CD4-positive, CD25-positive, alpha-beta regulatory T cell (primary cell): ENCODE measurements around the gene SRRT. TPM values are rescaled to one million over a fixed set of nuclear protein-coding genes. Genes with fewer than 3 reads are reported as not detected.

Experiments
- ATAC-seq, 2 donors: fragments of 150-1000 bp; cut with Tn5 transposase; one replicate each; pipeline ENCODE4 v1.10.0; 2021; ENCODE audit warnings: low read depth in 2 of 2, moderate number of reproducible peaks in 2 of 2, moderate library complexity in 1 of 2
- DNase-seq, 3 donors: peaks; one replicate each; pipeline versions ENCODE4 v3.0.0 to v3.0.0-alpha.2; 2012 to 2022; ENCODE audit warnings: mixed read lengths in 1 of 3
- H3K27ac ChIP-seq: one replicate; pipeline ENCODE4 v1.7.0; 2013; ENCODE audit warnings: mild to moderate bottlenecking, low read length; ENCODE audit not compliant: insufficient read depth, poor library complexity, severe bottlenecking
- H3K27me3 ChIP-seq: one replicate; pipeline ENCODE4 v1.7.0; 2013; ENCODE audit warnings: low read length; ENCODE audit not compliant: control insufficient read depth, insufficient read depth
- H3K36me3 ChIP-seq: one replicate; pipeline ENCODE4 v1.7.0; 2013; ENCODE audit warnings: mild to moderate bottlenecking, low read length, moderate library complexity; ENCODE audit not compliant: control insufficient read depth, insufficient read depth
- H3K4me1 ChIP-seq: 2 replicates; pipeline ENCODE4 v1.7.0; 2013; ENCODE audit warnings: mild to moderate bottlenecking, low read length; ENCODE audit not compliant: insufficient read depth, control insufficient read depth, poor library complexity, severe bottlenecking
- H3K4me3 ChIP-seq: one replicate; pipeline ENCODE4 v1.7.0; 2013; ENCODE audit warnings: low read depth, mild to moderate bottlenecking, low read length, moderate library complexity
- H3K9me3 ChIP-seq, 2 experiments: 1 replicate in 1 of 2; 2 replicates in 1 of 2; pipeline ENCODE4 v1.7.0; 2013; ENCODE audit warnings: low read length in 2 of 2, mild to moderate bottlenecking in 1 of 2, moderate library complexity in 1 of 2; ENCODE audit not compliant: control insufficient read depth in 2 of 2
- H3K27ac Mint-ChIP-seq, 3 donors: one replicate each; pipeline ENCODE4 v1.8.0; 2020 to 2022; ENCODE audit warnings: mild to moderate bottlenecking in 3 of 3, mixed read lengths in 3 of 3, moderate library complexity in 2 of 3
- H3K27me3 Mint-ChIP-seq: one replicate; pipeline ENCODE4 v1.8.0; 2022; ENCODE audit warnings: mild to moderate bottlenecking, mixed read lengths
- H3K36me3 Mint-ChIP-seq: one replicate; pipeline ENCODE4 v1.8.0; 2020; ENCODE audit warnings: mixed read lengths
- H3K4me1 Mint-ChIP-seq, 4 donors: one replicate each; pipeline ENCODE4 v1.8.0; 2020 to 2022; ENCODE audit warnings: mixed read lengths in 4 of 4, mild to moderate bottlenecking in 1 of 4
- H3K4me3 Mint-ChIP-seq, 4 donors: one replicate each; pipeline ENCODE4 v1.8.0; 2020 to 2022; ENCODE audit warnings: mild to moderate bottlenecking in 4 of 4, mixed read lengths in 4 of 4, moderate library complexity in 3 of 4
- H3K9me3 Mint-ChIP-seq, 7 donors: one replicate each; pipeline ENCODE4 v1.8.0; 2020 to 2022; ENCODE audit warnings: mixed read lengths in 7 of 7, mild to moderate bottlenecking in 3 of 7, moderate library complexity in 2 of 7
- polyA plus RNA-seq, 4 donors: library from polyadenylated mRNA; unstranded; fragments of 300-500 nt; fragmentation: Illumina TruSeq; gene quantifications; one replicate each; pipeline ENCODE4 v1.2.3, GENCODE V29; 2021
- total RNA-seq: library from RNA; stranded (reverse); gene quantifications from one replicate; pipeline ENCODE4 v1.2.3, GENCODE V29; 2022

The SRRT gene
- total and polyA plus RNA-seq, 5 donors from 2014 or later: 31.9 to 234 (median 38.5) TPM

DNA sequence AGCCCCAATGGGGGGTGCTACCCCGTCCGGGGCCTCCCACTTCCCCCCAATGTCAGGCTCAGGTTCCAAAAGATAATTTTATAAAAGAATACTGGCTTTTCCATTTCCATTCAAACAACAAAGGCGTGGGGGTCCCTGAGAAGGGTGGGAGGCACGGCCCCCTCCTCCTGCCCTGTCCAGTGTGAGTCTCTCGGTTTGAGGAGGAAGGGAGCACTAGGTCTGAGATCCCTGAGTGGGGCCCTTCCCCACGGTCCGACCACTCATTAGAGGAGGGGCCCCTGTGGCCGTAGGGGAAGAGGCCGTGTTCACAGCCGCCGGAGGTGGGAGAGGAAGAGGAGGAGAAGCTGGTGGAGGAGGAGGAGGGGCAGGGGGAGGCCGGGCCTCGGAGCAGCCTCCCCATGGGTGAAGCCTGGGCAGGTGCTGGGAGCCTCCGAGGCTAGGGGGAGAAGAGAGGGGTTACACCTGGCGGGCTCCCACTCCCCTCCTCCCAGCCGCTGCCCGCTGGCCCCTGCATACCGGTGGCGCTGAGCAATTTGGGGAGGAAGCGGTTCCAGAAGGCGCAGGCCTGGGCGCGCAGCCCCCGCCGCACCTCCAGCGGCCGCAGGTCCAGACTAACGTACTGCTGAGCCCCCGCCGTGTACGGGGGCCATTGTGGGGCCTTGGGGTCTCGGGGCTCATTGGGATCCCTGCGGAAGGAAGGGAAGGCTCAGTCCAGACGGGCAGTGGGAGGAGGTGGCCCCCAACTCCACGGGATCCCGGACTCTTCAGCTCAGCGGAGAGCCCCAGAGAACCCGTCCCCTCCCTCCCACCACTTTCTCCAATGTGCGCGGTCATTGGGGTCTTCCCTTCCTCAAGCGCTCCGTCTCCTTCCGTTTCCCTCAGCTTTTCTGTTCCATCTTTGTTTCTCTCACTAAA is 16.0 kb downstream of the SRRT start:
- Histone ChIP-seq H3K27ac (no peak overlapping the region), H3K4me3 (peak overlapping the region; percentile 41), H3K9me3 (no peaks in the 10 kb centered on the region), H3K36me3 (peaks cover 14% of the 10 kb centered on the region), H3K27me3 (peaks cover 2% of the 10 kb centered on the region), H3K4me1 (peaks cover 46% of the 10 kb centered on the region)
- peaks cover 0 to 44% (median 30%) of the 10 kb centered on the region in 4 donors for H3K4me1 Mint-ChIP-seq
- no peak for ATAC-seq
- H3K27me3 Mint-ChIP-seq: peaks cover 45% of the 10 kb centered on the region
- H3K36me3 Mint-ChIP-seq: peaks cover 22% of the 10 kb centered on the region
- peak overlapping the region in 2 of 3 donors; percentile 42 to 52 for H3K27ac Mint-ChIP-seq
- no peak for DNase-seq
- peaks cover 0 to 2% (median 0%) of the 10 kb centered on the region in 7 donors for H3K9me3 Mint-ChIP-seq
- H3K4me3 Mint-ChIP-seq: peak overlapping the region; percentile 86 to 92 (median 90)

DNA sequence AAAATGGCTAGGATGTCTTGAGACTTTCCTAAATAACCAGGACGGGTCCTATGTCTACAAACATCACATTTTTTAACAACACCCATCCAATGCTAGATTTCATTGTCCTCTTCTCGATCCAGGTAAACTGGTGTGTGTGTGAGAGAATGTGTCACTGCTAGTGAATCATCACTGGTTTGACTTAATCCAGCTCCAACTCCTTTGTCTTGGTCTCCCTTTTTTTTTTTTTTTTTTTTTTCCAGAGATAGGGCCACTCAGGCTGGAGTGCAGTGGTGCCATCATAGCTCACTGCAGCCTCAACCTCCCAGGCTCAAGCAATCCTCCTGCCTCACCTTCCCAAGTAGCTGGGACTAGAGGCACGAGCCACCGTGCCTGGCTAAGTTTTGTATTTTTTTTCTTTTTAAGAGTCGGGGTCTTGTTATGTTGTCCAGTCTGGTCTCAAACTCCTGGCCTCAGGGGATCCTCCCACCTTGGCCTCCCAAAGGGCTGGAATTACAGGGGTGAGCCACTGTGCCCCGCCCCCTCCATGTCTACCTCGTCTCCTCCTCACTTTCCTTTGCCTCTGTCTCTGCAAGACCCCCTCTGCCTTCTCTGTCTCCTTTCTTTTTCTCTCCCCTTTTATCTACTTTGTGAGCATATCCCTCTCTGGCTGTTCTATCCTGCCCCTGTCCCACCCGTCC is 16.8 kb downstream of the SRRT start:
- no peaks in the 10 kb centered on the region for H3K9me3 ChIP-seq
- ATAC-seq: no peak
- Mint-ChIP-seq H3K4me3 (peak overlapping the region; percentile 49 to 90 (median 80)), H3K27me3 (peaks cover 51% of the 10 kb centered on the region), H3K36me3 (peaks cover 15% of the 10 kb centered on the region), H3K9me3 (peaks cover 0 to 4% (median 0%) of the 10 kb centered on the region in 7 donors), H3K27ac (peak overlapping the region in 2 of 3 donors; percentile 42 to 52), H3K4me1 (peaks cover 0 to 46% (median 31%) of the 10 kb centered on the region in 4 donors)
- peaks cover 8% of the 10 kb centered on the region for H3K27me3 ChIP-seq
- DNase-seq: no peak
- H3K4me3 ChIP-seq: no peak overlapping the region
- peaks cover 6% of the 10 kb centered on the region for H3K36me3 ChIP-seq
- H3K27ac ChIP-seq: no peak overlapping the region
- peaks cover 54% of the 10 kb centered on the region for H3K4me1 ChIP-seq

DNA sequence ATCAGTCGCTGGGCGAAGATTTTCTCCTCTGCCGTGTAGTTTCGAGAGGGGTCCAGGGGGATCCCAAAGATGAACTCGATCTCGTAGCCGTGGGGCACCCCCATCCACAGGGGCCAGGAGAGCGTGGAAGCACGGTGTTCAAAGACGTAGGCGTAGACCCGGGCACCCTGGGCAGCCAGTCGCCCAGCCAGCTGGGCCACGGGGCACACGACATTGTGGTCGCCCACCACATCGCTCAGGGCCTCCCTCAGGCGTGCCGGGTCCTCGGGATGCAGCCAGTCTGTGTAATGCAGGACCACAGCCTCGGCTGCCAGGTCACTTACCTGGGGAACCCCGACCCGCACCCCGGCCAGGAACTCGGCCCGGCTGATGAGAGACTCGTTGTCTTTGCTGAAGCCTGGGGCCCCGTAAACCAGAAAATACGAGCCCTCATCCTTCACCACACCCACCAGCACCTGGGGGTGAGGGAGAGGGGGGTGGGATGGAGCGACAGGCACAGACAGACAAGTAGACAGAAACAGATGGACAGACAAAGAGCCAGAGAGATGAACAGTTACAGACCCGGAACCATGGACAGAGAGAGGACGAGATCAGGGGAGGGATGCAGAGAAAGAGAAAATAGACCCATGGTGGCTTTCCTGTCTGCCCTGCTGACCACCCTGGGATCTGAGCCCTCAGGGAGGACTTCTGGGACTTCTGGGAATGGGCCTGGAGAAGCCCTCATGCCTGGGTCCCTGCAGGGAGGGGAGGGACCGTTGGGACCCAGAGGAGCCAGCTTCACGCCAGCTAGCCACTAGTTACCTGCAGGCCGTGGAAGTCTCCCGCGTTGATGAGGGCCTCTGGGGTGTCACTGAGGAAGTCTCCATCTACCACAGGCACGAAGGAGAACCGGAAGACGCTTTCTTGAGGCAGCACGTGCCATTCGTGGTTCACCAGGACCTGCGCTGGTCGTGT is 17.7 kb downstream of the SRRT start:
- Histone ChIP-seq H3K4me3 (no peak overlapping the region), H3K27me3 (peaks cover 11% of the 10 kb centered on the region), H3K9me3 (no peaks in the 10 kb centered on the region), H3K4me1 (peaks cover 56% of the 10 kb centered on the region), H3K27ac (no peak overlapping the region), H3K36me3 (no peaks in the 10 kb centered on the region)
- H3K27me3 Mint-ChIP-seq: peaks cover 58% of the 10 kb centered on the region
- H3K9me3 Mint-ChIP-seq: peaks cover 0 to 4% (median 0%) of the 10 kb centered on the region in 7 donors
- DNase-seq (no peak), ATAC-seq (no peak)
- H3K4me3 Mint-ChIP-seq: peak overlapping the region in 2 of 4 donors; percentile 68 to 89
- H3K4me1 Mint-ChIP-seq: peaks cover 0 to 40% (median 22%) of the 10 kb centered on the region in 4 donors
- H3K27ac Mint-ChIP-seq: no peak overlapping the region
- H3K36me3 Mint-ChIP-seq: peaks cover 6% of the 10 kb centered on the region

DNA sequence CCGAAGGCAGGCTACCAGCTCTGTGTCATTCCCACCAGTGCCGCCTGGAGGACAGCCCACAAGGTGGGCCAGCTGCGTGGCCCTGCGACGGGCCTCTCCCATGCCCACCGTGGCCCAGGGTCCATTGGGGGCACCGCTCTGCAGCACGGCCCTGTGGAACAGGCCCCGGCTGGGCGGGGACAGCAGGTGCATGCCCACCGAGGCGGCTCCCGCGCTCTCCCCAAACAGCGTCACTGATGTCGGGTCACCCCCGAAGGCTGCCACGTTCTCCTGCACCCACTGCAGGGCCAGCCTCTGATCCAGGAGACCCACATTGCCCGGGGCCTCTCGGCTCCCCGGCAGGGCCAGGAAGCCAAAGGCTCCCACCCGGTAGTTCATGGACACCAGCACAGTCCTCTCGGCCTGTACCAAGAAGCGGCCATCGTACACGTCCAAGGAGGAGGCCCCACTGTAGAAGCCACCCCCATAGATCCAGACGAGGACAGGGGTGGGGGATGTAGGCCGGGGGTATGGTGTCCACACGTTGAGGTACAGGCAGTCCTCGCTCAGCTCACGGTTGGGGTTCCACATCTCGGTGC is 18.5 kb downstream of the SRRT start:
- peaks cover 0 to 35% (median 15%) of the 10 kb centered on the region in 4 donors for H3K4me1 Mint-ChIP-seq
- peak overlapping the region in 1 of 4 donors; percentile 38 for H3K4me3 Mint-ChIP-seq
- peaks cover 66% of the 10 kb centered on the region for H3K27me3 Mint-ChIP-seq
- Histone ChIP-seq H3K36me3 (no peaks in the 10 kb centered on the region), H3K4me3 (no peak overlapping the region), H3K27ac (no peak overlapping the region), H3K9me3 (no peaks in the 10 kb centered on the region), H3K4me1 (peaks cover 49% of the 10 kb centered on the region), H3K27me3 (peaks cover 16% of the 10 kb centered on the region)
- H3K9me3 Mint-ChIP-seq: peaks cover 0 to 6% (median 0%) of the 10 kb centered on the region in 7 donors
- no peaks in the 10 kb centered on the region for H3K36me3 Mint-ChIP-seq
- H3K27ac Mint-ChIP-seq: no peak overlapping the region
- ATAC-seq: no peak
- no peak for DNase-seq

DNA sequence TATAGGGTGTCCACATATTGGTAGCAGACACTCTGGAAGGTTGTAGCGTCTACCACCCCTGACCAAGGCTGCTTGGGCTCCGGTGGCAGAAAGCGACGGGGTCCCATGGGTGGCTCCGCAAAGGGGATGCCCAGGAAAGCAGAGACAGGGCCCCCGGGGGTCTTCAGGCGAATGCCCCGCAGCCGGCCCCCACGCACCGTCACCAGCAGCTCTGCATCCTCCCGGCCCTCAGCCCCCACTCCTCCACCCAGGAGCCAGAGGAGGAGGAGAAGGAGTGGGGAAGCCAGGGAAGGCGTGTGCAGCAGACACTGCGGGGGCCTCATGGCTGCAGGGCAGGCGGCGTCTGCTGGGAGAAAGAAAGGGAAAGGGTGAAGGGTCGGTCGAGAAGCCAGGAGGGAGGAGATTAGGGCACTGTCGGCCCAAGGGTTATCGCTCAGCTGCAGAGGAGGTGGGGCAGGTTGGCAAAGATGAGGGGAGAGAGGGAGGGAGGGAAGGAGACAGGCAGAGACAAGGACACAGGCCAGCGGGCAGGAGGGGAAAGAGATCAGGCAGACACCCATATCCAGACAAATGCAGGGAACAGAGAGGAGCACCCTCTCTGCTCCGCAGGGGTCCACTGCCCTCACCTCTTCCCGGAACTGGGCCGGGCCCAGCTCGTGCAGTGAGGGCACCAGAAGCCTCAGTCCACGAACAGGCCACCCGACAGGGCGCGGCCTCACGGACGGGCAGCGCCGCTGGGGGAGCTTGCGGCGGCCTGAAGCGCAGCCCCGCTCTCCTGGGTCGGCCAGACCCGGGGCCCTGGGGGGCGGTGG is 19.2 kb downstream of the SRRT start:
- peaks cover 16% of the 10 kb centered on the region for H3K27me3 ChIP-seq
- DNase-seq: no peak
- Mint-ChIP-seq H3K4me3 (peak overlapping the region in 2 of 4 donors; percentile 41 to 76), H3K27ac (no peak overlapping the region), H3K36me3 (no peaks in the 10 kb centered on the region), H3K9me3 (peaks cover 0 to 6% (median 0%) of the 10 kb centered on the region in 7 donors), H3K4me1 (peaks cover 0 to 29% (median 12%) of the 10 kb centered on the region in 4 donors), H3K27me3 (peaks cover 72% of the 10 kb centered on the region)
- ATAC-seq: no peak
- no peak overlapping the region for H3K4me3 ChIP-seq
- no peaks in the 10 kb centered on the region for H3K9me3 ChIP-seq
- no peaks in the 10 kb centered on the region for H3K36me3 ChIP-seq
- no peak overlapping the region for H3K27ac ChIP-seq
- peaks cover 42% of the 10 kb centered on the region for H3K4me1 ChIP-seq

DNA sequence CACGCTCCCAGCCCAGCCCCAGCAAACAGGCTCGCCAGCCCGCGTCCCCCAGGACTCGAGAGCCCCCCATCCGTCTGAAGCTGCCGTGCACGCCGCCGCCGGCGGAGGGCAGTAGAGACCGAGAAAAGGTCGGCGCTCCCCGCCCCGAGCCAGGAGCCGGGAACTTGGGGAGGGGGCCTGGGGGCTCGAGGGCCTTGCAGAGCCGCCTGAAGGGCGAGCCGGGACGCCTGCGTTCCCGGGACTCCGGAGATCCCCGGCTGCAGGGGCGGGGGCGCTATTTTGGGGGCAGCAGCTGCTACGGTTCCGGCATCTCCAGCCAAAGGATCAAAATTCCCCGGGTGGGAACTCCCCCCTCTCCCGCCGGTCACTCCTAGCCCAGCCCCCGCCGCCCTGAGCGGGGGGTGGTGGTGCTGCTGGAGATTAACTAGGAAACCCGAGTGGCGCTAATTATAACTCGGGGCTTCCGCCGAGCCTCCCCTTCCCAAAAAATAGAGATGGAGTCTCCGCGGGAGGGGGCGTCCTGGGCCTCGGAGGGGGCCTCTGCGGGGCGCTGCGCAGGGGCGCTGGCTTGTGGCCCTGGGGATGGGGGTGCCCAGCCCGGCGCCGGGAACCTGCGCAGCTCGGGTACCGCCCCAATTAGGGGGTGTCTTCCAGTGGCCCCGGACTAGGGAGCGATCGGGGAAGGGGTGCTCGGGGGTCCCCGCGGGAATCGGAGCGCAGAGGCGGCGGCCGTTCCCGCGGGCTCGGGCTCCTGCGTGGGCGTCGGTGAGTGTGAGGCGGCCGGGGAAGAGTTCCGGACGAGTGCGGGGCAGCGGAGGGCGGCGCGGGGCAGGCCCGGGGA is 20.2 kb downstream of the SRRT start:
- peaks cover 0 to 6% (median 0%) of the 10 kb centered on the region in 7 donors for H3K9me3 Mint-ChIP-seq
- peaks cover 74% of the 10 kb centered on the region for H3K27me3 Mint-ChIP-seq
- peaks cover 0 to 29% (median 10%) of the 10 kb centered on the region in 4 donors for H3K4me1 Mint-ChIP-seq
- Histone ChIP-seq H3K4me3 (no peak overlapping the region), H3K27ac (no peak overlapping the region), H3K9me3 (no peaks in the 10 kb centered on the region), H3K36me3 (no peaks in the 10 kb centered on the region), H3K27me3 (peaks cover 16% of the 10 kb centered on the region), H3K4me1 (peaks cover 36% of the 10 kb centered on the region)
- ATAC-seq (no peak), DNase-seq (peak in 2 of 3 donors; percentile 36 to 46)
- no peaks in the 10 kb centered on the region for H3K36me3 Mint-ChIP-seq
- H3K4me3 Mint-ChIP-seq: no peak overlapping the region
- H3K27ac Mint-ChIP-seq: no peak overlapping the region
